Natural killer cell (primary cell): ENCODE data around the gene ZNF366. TPM values are rescaled to one million over a fixed set of nuclear protein-coding genes. Genes with fewer than 3 reads are reported as not detected.

Experiments
- ATAC-seq, 3 donors: fragments of 150-1000 bp in 2 of 3; fragments of 200-7000 bp in 1 of 3; cut with Tn5 transposase; 1 replicate in 1 of 3; 2 replicates in 2 of 3; pipeline ENCODE4 v1.10.0; 2021; ENCODE audit warnings: mild to moderate bottlenecking in 2 of 3, moderate library complexity in 2 of 3
- DNase-seq, 2 donors: peaks; one replicate each; pipeline versions ENCODE4 v3.0.0 to v3.0.0-alpha.2; 2013 to 2021; ENCODE audit warnings: mixed read lengths in 1 of 2
- H3K27ac ChIP-seq: one replicate; pipeline ENCODE4 v1.5.1; 2013; ENCODE audit warnings: mild to moderate bottlenecking, low read length
- H3K27me3 ChIP-seq: one replicate; pipeline ENCODE4 v1.6.1; 2013; ENCODE audit warnings: low read length; ENCODE audit not compliant: control insufficient read depth, insufficient read depth
- H3K36me3 ChIP-seq: one replicate; pipeline ENCODE4 v1.6.1; 2013; ENCODE audit warnings: low read length; ENCODE audit not compliant: control insufficient read depth, insufficient read depth
- H3K4me1 ChIP-seq: one replicate; pipeline ENCODE4 v1.6.1; 2013; ENCODE audit warnings: low read length; ENCODE audit not compliant: control insufficient read depth, insufficient read depth
- H3K4me3 ChIP-seq: one replicate; pipeline ENCODE4 v1.5.1; 2013; ENCODE audit warnings: low read length
- H3K9me3 ChIP-seq: one replicate; pipeline ENCODE4 v1.6.1; 2013; ENCODE audit warnings: low read length; ENCODE audit not compliant: control insufficient read depth, insufficient read depth
- H3K27ac Mint-ChIP-seq, 2 donors: one replicate each; pipeline ENCODE4 v1.8.0; 2022; ENCODE audit warnings: mild to moderate bottlenecking in 2 of 2, mixed read lengths in 2 of 2, moderate library complexity in 1 of 2
- H3K27me3 Mint-ChIP-seq, 2 donors: one replicate each; pipeline ENCODE4 v1.8.0; 2022; ENCODE audit warnings: low read depth in 2 of 2, mixed read lengths in 2 of 2
- H3K36me3 Mint-ChIP-seq: one replicate; pipeline ENCODE4 v1.8.0; 2022; ENCODE audit warnings: mixed read lengths
- H3K4me1 Mint-ChIP-seq, 2 donors: one replicate each; pipeline ENCODE4 v1.8.0; 2022; ENCODE audit warnings: mixed read lengths in 2 of 2
- H3K4me3 Mint-ChIP-seq: one replicate; pipeline ENCODE4 v1.8.0; 2022; ENCODE audit warnings: mild to moderate bottlenecking, moderate library complexity, mixed read lengths
- H3K9me3 Mint-ChIP-seq, 2 donors: one replicate each; pipeline ENCODE4 v1.8.0; 2022; ENCODE audit warnings: mixed read lengths in 2 of 2
- CTCF ChIP-seq: fragments of 200-600 bp; IDR thresholded peaks from one replicate; pipeline ENCODE4 v1.8.0; 2022; ENCODE audit warnings: antibody characterized with exemption
- WGBS: methylation state at CpG from one replicate; pipeline ENCODE4 v1.1.7; 2013; ENCODE audit warnings: missing lambda C conversion rate; ENCODE audit not compliant: insufficient coverage; 5-methylcytosine and 5-hydroxymethylcytosine counted together
- intact Hi-C: fragments of 100-400 bp; cut with micrococcal nuclease; formaldehyde crosslinking; loops from one replicate; pipeline ENCODE4 v1.14.2; 2022
- total RNA-seq, 4 donors: library from RNA; stranded (reverse); fragments of 120-200 nt in 1 of 4; gene quantifications; one replicate each; pipeline versions ENCODE4 v1.2.3 to v1.2.4, GENCODE V29; 2013 to 2022

Gene ZNF366
- total RNA-seq, 3 donors from 2014 or later (not counting 1 experiment from before 2014, with no cell fraction given), result 0.54 TPM; not detected in 2

DNA sequence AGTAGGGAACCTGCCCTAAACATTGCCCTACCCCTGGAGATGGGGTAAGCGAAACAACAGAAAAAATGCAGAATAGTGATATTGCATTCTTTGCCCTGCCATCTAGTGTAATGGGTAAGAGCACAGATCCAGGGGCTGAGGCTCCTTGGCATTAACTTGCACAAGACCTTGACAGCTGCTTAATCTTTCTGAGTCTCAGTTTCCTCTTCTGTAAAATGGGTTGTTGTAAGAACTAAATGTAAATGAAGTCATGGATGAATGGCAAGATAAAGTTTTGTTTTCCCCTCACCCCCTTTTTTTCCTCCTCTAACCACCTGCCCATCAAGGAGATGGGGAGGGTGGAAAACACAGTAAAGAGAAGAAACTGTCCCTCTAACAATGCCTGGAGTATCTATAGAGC, 47.7 kb upstream of the ZNF366 start:
- TF ChIP-seq CTCF, result no peak
- DNase-seq, result no peak
- H3K9me3 ChIP-seq, result no peaks in the 10 kb centered on the region
- H3K4me1 Mint-ChIP-seq, result peaks cover 13 to 16% of the 10 kb centered on the region in 2 donors
- ATAC-seq, result no peak
- no peaks in the 10 kb centered on the region for H3K36me3 Mint-ChIP-seq
- 92% methylated on average over 1 of the region's 1 CpG for WGBS
- intact Hi-C loops, result no loop called here
- H3K27me3 ChIP-seq, result no peaks in the 10 kb centered on the region
- H3K9me3 Mint-ChIP-seq, result no peaks in the 10 kb centered on the region
- H3K4me3 Mint-ChIP-seq, result no peak overlapping the region
- H3K36me3 ChIP-seq, result no peaks in the 10 kb centered on the region
- no peak overlapping the region for H3K27ac ChIP-seq
- no peak overlapping the region for H3K4me3 ChIP-seq
- peaks cover 9% of the 10 kb centered on the region for H3K4me1 ChIP-seq
- H3K27me3 Mint-ChIP-seq, result peaks cover 21 to 48% of the 10 kb centered on the region in 2 donors
- H3K27ac Mint-ChIP-seq, result no peak overlapping the region

DNA sequence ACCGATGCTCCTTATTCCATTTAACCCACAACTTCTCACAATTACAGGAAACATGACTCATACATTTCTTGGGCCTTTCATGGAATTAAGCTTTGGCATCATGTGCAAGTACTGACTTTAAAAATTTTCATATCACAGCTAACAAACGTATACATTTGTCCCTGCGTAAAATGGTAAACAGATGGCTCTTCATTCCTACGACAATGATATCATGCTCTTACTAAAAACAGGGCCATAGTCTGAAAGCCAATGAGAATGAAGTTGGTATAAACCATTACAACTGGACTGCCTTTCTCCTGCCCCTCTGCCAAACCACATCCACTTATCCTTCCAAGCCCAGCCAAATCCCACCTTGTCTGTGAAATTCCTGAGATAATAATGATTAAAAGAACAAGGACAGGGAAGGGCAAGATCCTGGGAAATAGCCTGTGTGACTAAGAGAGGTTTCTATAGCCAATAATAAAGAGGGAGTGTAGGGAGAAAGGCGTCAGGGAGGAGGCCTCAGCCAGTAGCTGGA, 44.9 kb upstream of the ZNF366 start:
- 74% methylated on average over 5 of the region's 5 CpGs for WGBS
- Mint-ChIP-seq H3K9me3 (peaks cover 0 to 2% of the 10 kb centered on the region in 2 donors), H3K27me3 (peaks cover 21 to 47% of the 10 kb centered on the region in 2 donors), H3K4me1 (peaks cover 10 to 11% of the 10 kb centered on the region in 2 donors), H3K27ac (no peak overlapping the region), H3K36me3 (no peaks in the 10 kb centered on the region), H3K4me3 (no peak overlapping the region)
- no peak for ATAC-seq
- Histone ChIP-seq H3K4me1 (peaks cover 7% of the 10 kb centered on the region), H3K36me3 (no peaks in the 10 kb centered on the region), H3K9me3 (no peaks in the 10 kb centered on the region), H3K27me3 (peaks cover 2% of the 10 kb centered on the region), H3K4me3 (no peak overlapping the region), H3K27ac (no peak overlapping the region)
- TF ChIP-seq CTCF, result no peak
- intact Hi-C loops, result no loop called here
- no peak for DNase-seq

DNA sequence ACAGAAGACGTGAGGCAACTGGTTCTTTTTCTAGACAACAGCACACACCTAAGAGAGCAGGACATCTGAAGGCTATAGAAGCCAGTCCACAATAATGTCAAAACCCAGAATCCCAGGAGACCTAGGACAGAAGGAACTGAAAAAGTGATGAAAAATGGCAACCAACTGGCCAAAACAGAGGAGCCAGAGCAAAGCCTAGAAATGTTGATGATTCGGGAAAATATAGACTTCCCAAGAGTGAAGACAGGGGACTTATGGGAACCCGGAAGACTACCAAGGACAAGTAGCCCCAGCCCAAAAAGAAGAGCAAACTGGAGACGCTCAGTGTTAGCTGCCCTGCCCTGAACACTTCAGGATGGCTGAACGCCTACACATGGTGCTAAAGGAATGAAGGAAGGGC, 43.4 kb upstream of the ZNF366 start:
- TF ChIP-seq CTCF, result no peak
- Mint-ChIP-seq H3K36me3 (peaks cover 2% of the 10 kb centered on the region), H3K27ac (no peak overlapping the region), H3K4me3 (no peak overlapping the region), H3K27me3 (peaks cover 15 to 38% of the 10 kb centered on the region in 2 donors), H3K4me1 (no peaks in the 10 kb centered on the region), H3K9me3 (peaks cover 0 to 4% of the 10 kb centered on the region in 2 donors)
- Histone ChIP-seq H3K27ac (no peak overlapping the region), H3K9me3 (no peaks in the 10 kb centered on the region), H3K27me3 (peaks cover 2% of the 10 kb centered on the region), H3K4me1 (no peaks in the 10 kb centered on the region), H3K36me3 (no peaks in the 10 kb centered on the region), H3K4me3 (no peak overlapping the region)
- intact Hi-C loops, result no loop called here
- 88% methylated on average over 5 of the region's 5 CpGs for WGBS
- DNase-seq (no peak), ATAC-seq (no peak)

- Histone ChIP-seq H3K4me1 (no peaks in the 10 kb centered on the region), H3K36me3 (no peaks in the 10 kb centered on the region), H3K27me3 (peaks cover 2% of the 10 kb centered on the region), H3K27ac (no peak overlapping the region), H3K4me3 (no peak overlapping the region), H3K9me3 (no peaks in the 10 kb centered on the region)
- TF ChIP-seq CTCF, result no peak
- Mint-ChIP-seq H3K36me3 (peaks cover 10% of the 10 kb centered on the region), H3K4me3 (no peak overlapping the region), H3K9me3 (peaks cover 5% of the 10 kb centered on the region in 2 donors), H3K27me3 (peaks cover 8 to 19% of the 10 kb centered on the region in 2 donors), H3K4me1 (no peaks in the 10 kb centered on the region), H3K27ac (no peak overlapping the region)
- intact Hi-C loops, result no loop called here
- DNase-seq (no peak), ATAC-seq (no peak)
- 65% methylated on average over 2 of the region's 3 CpGs for WGBS
Observed at GRCh38 chr5:72543811-72544210, 36.6 kb upstream of the ZNF366 start.
